Neuron (in vitro differentiated cells): ENCODE measurements around the gene CAMTA1.
"Not testable (repeated sequence)": the region's sequence is repeated elsewhere in the genome, so short reads cannot be mapped to it uniquely, and the experiment has no call there.

Source experiments
- H2AFZ ChIP-seq: one replicate; pipeline ENCODE4 v1.6.1; 2013; ENCODE audit warnings: low read depth, mild to moderate bottlenecking, inconsistent platforms, low read length, moderate library complexity
- H3K27me3 ChIP-seq: one replicate; pipeline ENCODE4 v1.6.1; 2013; ENCODE audit warnings: low read length; ENCODE audit not compliant: insufficient read depth
- H3K36me3 ChIP-seq: one replicate; pipeline ENCODE4 v1.6.1; 2013; ENCODE audit warnings: low read length; ENCODE audit not compliant: insufficient read depth
- H3K4me1 ChIP-seq: one replicate; pipeline ENCODE4 v1.6.1; 2013; ENCODE audit warnings: low read length; ENCODE audit not compliant: insufficient read depth
- H3K4me3 ChIP-seq: 2 replicates; pipeline ENCODE4 v1.5.1; 2013; ENCODE audit warnings: mild to moderate bottlenecking, low read length, moderate library complexity
- H3K9me3 ChIP-seq: one replicate; pipeline ENCODE4 v1.6.1; 2013; ENCODE audit warnings: low read length

Gene CAMTA1

DNA sequence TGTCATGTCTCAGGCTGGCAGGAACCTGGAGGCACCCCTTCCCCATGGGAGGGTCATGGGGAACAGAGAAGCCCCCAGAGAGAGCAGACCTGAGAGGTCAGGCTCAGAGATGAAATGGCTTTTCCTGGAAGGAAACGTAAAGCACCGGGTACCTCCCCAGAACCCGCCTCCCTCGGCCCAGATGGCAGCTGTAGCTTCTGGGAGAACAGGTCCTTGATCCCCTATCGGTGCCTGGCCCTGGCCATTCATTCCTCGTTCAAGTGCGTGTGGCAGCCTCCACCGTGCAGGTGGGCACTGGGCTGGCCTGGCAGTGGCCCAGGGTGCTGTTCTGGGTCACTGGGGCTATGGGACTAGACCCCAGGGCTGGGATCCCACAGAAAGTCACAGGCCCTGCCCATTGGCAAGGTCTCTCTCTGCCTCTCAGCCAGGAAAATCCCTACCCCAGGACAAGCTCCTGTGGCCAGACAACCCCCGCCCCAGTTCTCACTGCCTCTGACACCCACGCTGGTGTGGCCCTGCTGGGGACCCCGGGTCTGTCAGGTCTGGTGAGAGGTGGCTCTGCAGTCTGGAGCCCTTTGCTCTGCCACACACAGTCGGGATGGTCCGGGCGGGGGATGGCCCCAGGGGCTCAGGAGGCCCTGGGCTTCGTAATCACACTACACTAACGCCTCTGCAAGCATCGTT, 802.7 kb downstream of the CAMTA1 start:
- Histone ChIP-seq H3K36me3 (no peaks in the 10 kb centered on the region), H3K9me3 (no peaks in the 10 kb centered on the region), H2AFZ (no peak overlapping the region), H3K4me3 (no peak overlapping the region), H3K4me1 (no peaks in the 10 kb centered on the region), H3K27me3 (peaks cover 47% of the 10 kb centered on the region)

DNA sequence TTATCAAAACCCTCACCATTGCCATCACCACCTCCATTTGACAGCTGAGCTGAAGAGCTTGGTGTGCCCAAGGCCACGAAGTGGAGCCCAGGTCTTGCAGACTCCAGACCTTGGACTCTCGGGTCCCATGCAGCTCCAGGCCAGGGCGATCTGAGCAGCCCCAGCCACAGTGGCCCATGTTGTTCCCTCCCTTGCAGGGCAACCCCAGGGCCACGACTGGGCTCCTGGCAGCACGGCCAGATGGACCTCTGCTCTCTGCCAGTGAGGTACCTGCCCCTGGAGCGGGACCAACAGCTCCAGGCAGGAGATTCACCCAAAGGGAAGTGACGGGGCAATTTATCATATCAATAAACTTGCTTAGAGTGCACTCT, 803.2 kb downstream of the CAMTA1 start:
- H3K36me3 ChIP-seq = no peaks in the 10 kb centered on the region
- no peaks in the 10 kb centered on the region for H3K4me1 ChIP-seq
- no peak overlapping the region for H2AFZ ChIP-seq
- no peaks in the 10 kb centered on the region for H3K9me3 ChIP-seq
- peaks cover 47% of the 10 kb centered on the region for H3K27me3 ChIP-seq
- no peak overlapping the region for H3K4me3 ChIP-seq

DNA sequence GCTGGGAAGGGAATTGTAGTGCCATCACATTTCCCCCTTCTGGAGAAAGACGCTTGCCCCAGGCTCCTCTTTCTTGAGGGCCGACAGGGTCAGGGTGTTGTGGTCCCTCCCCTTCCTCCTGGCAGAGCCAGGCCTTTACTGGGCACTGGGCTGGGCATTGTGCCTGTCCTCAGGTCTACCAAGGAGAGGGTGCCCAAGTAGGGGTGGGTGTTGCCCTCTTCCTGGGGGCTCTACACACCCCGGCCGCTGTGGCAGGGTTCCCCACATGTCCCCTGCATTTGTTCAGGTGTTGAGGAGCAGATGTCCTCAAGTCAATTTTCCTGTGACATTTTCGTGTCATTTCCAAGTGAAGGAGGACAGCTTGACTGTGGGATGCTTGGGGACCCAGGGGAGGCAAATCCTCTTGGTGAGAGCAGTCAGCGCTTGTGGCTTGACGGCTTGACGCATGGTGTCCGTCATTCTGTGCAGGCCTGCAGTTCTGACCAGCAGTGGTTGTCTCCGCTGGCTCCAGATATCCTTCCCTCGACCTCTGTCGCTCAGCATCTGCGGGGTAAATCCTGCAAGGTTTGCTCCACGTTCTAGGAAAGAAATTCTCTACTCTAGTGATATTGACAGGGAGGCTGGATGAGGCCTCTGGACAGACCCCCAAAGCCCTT, 804.0 kb downstream of the CAMTA1 start:
- H3K27me3 ChIP-seq = peaks cover 49% of the 10 kb centered on the region
- no peaks in the 10 kb centered on the region for H3K36me3 ChIP-seq
- no peak overlapping the region for H3K4me3 ChIP-seq
- H3K4me1 ChIP-seq = no peaks in the 10 kb centered on the region
- no peak overlapping the region for H2AFZ ChIP-seq
- H3K9me3 ChIP-seq = no peaks in the 10 kb centered on the region

DNA sequence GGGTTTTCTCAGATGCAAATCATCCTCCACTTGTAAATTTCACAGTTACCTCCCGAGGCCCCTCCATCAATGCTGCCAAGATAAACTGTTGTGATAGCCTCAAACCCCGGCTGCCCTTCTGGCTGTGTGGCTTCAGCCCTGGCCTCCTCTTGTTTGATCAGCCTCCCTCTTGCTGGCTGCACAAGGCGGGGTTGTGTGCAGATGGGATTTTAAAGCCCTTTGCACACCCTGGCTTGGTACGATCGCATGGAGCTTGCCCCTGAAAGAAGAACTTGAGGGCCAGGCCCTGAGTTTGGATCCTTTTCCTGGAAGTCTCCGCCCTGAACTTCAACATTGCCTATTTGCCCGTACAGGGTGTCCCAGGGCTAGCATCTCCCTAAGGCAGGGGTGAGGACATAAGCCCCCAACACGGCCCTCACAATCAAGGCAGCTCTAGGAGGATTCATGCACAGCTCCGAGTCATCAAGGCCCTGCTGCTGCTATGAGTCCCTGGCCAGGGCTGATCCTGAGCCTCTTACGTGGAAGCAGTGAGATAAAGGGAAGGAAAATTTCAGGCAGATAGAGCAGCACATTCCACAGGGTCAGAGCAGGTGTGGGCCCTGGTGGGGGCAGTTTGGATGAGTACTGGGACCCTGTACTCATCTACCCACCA, 804.6 kb downstream of the CAMTA1 start:
- H3K36me3 ChIP-seq = no peaks in the 10 kb centered on the region
- no peaks in the 10 kb centered on the region for H3K4me1 ChIP-seq
- H3K9me3 ChIP-seq = no peaks in the 10 kb centered on the region
- peaks cover 56% of the 10 kb centered on the region for H3K27me3 ChIP-seq
- no peak overlapping the region for H2AFZ ChIP-seq
- no peak overlapping the region for H3K4me3 ChIP-seq

DNA sequence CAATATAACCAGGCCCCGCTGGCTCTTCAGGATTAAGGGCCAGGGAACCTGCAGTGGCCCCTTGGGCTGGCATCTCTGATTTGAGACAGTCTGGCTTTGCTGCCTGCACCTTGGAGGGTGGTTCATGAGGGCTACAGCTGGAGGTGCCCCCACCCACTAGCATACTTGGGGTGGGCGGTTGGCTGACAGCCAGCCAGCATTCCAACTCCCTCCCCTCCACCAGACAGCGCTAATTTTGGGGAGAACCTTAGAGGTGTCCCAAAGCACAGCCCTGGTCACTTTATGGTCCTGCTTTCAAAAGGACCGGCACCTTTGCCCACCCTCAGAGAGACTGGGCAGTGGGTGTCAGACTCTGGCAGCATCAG, 805.2 kb downstream of the CAMTA1 start:
- peaks cover 57% of the 10 kb centered on the region for H3K27me3 ChIP-seq
- H3K4me3 ChIP-seq = no peak overlapping the region
- no peak overlapping the region for H2AFZ ChIP-seq
- no peaks in the 10 kb centered on the region for H3K36me3 ChIP-seq
- H3K4me1 ChIP-seq = no peaks in the 10 kb centered on the region
- H3K9me3 ChIP-seq = no peaks in the 10 kb centered on the region

DNA sequence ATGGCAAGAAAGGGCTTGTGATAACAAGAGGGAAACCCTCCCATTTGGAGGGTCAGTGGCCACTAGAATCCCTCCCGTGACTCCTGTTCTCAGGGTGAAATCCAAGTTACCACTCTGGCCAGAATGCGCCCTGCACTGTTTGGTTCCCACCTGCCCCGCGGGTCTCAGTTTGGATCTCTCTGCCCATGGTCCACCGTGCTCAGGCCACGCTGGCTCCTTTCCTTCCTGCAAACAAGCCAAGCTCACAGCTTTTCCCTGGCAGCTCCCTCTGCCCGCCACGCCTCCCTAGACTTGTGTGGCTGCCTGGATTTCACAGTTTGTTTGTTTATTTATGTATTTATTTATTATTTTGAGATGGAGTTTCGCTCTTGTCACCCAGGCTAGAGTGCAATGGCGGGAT, 806.3 kb downstream of the CAMTA1 start:
- Histone ChIP-seq H2AFZ (no peak overlapping the region), H3K4me3 (no peak overlapping the region), H3K36me3 (no peaks in the 10 kb centered on the region), H3K4me1 (no peaks in the 10 kb centered on the region), H3K27me3 (peaks cover 52% of the 10 kb centered on the region), H3K9me3 (no peaks in the 10 kb centered on the region)

DNA sequence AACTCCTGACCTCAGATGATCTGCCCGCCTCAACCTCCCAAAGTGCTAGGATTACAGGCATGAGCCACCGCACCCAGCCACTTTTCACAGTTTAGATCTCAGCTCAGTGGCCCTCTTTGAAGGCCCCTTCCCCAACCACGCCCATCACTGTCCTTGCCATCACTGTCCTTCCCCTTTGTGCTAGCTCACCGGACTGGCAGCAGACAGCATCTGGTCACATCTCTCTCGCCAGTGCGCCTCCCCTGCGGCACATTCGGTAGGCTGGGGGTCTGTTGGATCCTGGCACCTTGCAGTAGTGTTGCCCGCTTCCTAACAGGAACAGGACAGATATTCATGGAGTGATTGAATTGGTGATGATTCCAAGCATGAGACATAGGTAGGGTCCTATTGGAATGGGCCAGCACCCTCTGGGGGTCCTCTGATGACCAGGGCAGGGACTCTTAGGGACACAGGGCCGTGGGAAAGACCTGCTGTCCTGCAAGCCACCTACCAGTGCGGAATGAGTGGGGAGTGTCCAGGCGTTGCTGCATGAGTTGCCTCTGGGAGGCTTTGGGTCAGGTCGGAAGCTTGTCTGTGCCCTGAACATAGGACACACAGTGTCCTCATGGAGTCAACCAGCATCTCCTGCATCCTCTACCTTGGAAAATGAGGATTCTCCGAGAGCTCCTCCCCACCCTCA, 807.0 kb downstream of the CAMTA1 start:
- peaks cover 50% of the 10 kb centered on the region for H3K27me3 ChIP-seq
- no peaks in the 10 kb centered on the region for H3K36me3 ChIP-seq
- H3K9me3 ChIP-seq = no peaks in the 10 kb centered on the region
- no peak overlapping the region for H2AFZ ChIP-seq
- no peaks in the 10 kb centered on the region for H3K4me1 ChIP-seq
- H3K4me3 ChIP-seq = no peak overlapping the region

DNA sequence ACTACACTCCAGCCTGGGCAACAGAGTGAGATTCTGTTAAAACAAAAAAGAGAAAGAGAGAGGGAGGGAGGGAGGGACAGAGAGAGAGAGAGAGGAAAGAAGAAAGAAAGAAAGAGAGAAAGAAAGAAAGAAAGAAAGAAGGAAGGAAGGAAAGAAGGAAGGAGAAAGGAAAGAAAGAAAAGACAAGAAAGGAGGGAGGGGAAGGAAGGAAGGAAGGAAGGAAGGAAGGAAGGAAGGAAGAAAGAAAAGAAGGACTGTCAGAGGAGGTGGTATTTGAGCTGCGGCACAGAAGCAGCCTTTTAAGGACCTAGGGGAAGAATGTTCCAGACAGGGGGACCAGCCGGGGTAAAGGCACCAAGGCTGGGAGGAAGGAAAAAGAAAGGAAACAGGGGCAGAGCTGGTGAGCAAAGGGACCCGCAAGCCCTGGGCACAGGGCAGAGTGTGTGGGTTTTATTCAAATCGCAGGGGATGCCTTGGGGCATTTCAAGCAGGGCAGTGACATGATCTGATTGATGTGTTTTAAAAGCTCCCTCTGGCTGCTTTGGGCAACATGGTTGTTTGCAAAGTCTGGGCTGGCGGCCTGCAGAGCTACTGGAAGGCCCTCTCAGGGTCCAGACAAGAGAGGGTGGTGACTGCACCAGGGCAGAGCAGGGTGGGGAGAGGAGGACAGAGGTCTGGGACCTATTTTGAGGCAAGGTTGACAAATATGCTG, 808.9 kb downstream of the CAMTA1 start:
- no peak overlapping the region for H3K4me3 ChIP-seq
- H3K9me3 ChIP-seq = no peaks in the 10 kb centered on the region
- H2AFZ ChIP-seq = no peak overlapping the region
- peaks cover 32% of the 10 kb centered on the region for H3K27me3 ChIP-seq
- H3K4me1 ChIP-seq = no peaks in the 10 kb centered on the region
- H3K36me3 ChIP-seq = no peaks in the 10 kb centered on the region

DNA sequence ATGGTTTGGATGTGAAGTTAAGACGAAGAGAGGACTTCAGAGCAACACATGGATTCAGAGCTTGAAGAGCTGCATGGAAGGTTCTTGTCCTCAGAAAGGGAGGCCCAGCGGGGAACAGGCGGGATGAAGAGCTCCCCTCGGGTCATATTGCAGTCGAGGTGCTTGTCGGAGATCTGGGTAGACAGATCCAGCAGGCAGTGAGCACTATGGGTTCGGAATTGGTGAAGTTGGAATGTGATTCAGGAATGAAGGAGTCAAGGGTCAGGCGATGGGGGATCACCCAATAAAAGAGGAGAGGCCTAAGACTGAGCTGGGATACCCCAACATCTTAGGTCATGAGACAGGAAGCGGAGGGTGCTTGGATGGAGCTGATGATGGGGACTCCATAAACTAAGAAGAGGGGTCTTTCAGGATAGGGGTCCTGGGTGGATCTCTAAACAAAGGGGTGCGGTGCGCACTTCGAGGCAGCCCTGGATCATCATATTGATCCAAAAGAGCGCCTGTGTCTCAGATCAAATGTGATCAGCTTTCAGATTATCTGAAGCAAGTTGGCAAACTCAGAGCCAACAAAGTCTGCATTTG, 809.6 kb downstream of the CAMTA1 start:
- Histone ChIP-seq H3K4me3 (no peak overlapping the region), H3K4me1 (no peaks in the 10 kb centered on the region), H3K36me3 (no peaks in the 10 kb centered on the region), H2AFZ (no peak overlapping the region), H3K9me3 (no peaks in the 10 kb centered on the region), H3K27me3 (peaks cover 26% of the 10 kb centered on the region)

DNA sequence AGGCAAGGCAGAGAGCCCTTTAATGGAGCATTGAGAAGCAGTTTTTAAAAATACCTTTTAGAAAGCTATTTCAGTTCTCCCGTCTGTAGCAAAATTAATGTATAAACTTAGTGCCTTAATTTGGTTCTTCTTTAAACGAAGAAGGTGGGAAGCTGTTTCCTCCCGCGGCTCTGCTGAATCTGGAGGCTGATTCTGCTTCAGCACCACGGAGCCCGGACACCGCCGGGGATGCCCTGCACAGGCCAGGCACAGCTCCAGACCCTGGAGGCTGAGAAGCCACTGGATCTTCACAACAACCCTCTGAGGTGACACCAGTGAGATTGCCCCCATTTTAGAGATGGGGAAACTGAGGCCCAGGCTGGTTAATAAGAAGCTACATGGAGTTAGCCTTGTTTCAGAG, 810.1 kb downstream of the CAMTA1 start:
- Histone ChIP-seq H2AFZ (no peak overlapping the region), H3K4me3 (no peak overlapping the region), H3K4me1 (no peaks in the 10 kb centered on the region), H3K9me3 (no peaks in the 10 kb centered on the region), H3K36me3 (no peaks in the 10 kb centered on the region), H3K27me3 (peaks cover 20% of the 10 kb centered on the region)

DNA sequence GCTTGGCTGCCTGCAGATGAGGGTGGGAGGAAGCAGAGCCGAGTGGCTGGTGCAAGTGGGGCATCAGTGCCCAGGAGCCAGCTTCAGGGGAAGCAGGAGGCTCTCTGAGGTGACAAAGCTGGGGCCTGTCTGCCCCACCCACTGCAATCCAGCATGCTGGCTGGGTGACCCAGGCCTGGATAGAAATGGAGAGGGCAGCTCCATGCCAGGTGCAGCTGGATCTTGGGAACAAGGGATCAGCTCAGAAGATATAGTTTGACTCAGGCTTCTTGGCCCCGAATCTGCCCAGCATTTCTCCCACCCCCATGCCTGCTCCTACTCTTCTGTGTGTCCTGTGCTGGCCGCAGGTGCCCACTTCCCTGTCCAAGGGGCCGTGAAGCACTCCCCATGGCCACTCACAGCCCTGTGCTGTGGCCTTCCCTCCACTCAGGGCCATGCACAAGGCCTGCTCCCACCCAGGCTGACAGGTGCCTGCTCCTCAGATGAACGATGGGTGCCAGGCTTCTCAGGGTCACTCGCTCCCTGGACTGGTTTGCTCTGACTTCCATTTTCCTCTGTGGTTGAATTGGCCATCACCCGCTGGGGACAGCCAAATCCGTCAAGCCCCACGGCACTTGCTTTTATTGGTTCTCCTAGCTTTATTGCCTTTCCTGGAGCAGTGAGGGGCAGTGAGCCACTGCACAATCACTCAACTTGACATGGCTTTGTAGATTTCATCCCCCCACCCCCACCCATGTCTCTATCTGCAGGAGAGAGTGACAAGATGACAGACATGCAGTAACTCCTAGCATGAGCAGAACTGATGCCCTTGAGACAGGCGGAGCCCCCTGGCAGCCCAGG, 811.1 kb downstream of the CAMTA1 start:
- Histone ChIP-seq H3K4me3 (no peak overlapping the region), H3K4me1 (no peaks in the 10 kb centered on the region), H3K9me3 (no peaks in the 10 kb centered on the region), H3K36me3 (no peaks in the 10 kb centered on the region), H3K27me3 (peaks cover 19% of the 10 kb centered on the region), H2AFZ (no peak overlapping the region)

DNA sequence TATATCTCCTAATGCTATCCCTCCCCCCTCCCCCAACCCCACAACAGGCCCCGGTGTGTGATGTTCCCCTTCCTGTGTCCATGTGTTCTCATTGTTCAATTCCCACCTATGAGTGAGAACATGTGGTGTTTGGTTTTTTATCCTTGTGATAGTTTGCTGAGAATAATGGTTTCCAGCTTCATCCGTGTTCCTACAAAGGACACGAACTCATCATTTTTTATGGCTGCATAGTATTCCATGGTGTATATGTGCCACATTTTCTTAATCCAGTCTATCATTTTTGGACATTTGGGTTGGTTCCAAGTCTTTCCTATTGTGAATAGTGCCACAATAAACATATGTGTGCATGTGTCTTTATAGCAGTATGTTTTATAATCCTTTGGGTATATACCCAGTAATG, 812.8 kb downstream of the CAMTA1 start:
- H3K36me3 ChIP-seq, H3K9me3 ChIP-seq, H2AFZ ChIP-seq, H3K4me1 ChIP-seq, H3K4me3 ChIP-seq: not testable (repeated sequence)
- H3K27me3 ChIP-seq = peaks cover 12% of the 10 kb centered on the region
